Measurements from ENCODE around the gene CHD9NB.

Gene CHD9NB

GRCh38 chr16:52993179-52993578, 59.5 kb downstream of the CHD9NB start:
- H3K27me3 ChIP-seq (ENCODE audit: insufficient read depth, low read depth), result no peaks in the 10 kb centered on the region
- no peak overlapping the region for H3K4me3 ChIP-seq (IDR thresholded peaks at IDR 0.05; ENCODE audit: insufficient read depth, low read depth, low read length)
- no peaks in the 10 kb centered on the region for H3K36me3 ChIP-seq (ENCODE audit: insufficient read depth)
- no peak overlapping the region for H3K4me2 ChIP-seq
- TF ChIP-seq CTCF (conservative IDR thresholded peaks at IDR 0.05; ENCODE audit: low read depth, low read length), result no peak
- no peak overlapping the region for H2AFZ ChIP-seq (ENCODE audit: low read depth)
- H3K4me1 ChIP-seq (ENCODE audit: low read depth, poor library complexity, severe bottlenecking), result no peaks in the 10 kb centered on the region
- H3K79me2 ChIP-seq (ENCODE audit: insufficient read depth, low read depth), result no peaks in the 10 kb centered on the region
- H3K27ac ChIP-seq, result no peak overlapping the region
- no peak overlapping the region for H3K9ac ChIP-seq
- no peaks in the 10 kb centered on the region for H4K20me1 ChIP-seq (ENCODE audit: insufficient read depth)

- H3K4me3 ChIP-seq (IDR thresholded peaks at IDR 0.05; ENCODE audit: insufficient read depth, low read depth, low read length), result no peak overlapping the region
- no peak overlapping the region for H3K9ac ChIP-seq
- H3K4me2 ChIP-seq, result no peak overlapping the region
- H3K27me3 ChIP-seq (ENCODE audit: insufficient read depth, low read depth), result no peaks in the 10 kb centered on the region
- H4K20me1 ChIP-seq (ENCODE audit: insufficient read depth), result no peaks in the 10 kb centered on the region
- no peaks in the 10 kb centered on the region for H3K36me3 ChIP-seq (ENCODE audit: insufficient read depth)
- H3K27ac ChIP-seq, result no peak overlapping the region
- TF ChIP-seq CTCF (conservative IDR thresholded peaks at IDR 0.05; ENCODE audit: low read depth, low read length), result no peak
- H2AFZ ChIP-seq (ENCODE audit: low read depth), result no peak overlapping the region
- H3K4me1 ChIP-seq (ENCODE audit: low read depth, poor library complexity, severe bottlenecking), result no peaks in the 10 kb centered on the region
- H3K79me2 ChIP-seq (ENCODE audit: insufficient read depth, low read depth), result no peaks in the 10 kb centered on the region
These were observed 61.1 kb downstream of the CHD9NB start for GRCh38 chr16:52991572-52991971.

All from KMS-11 (cell line).